HG03135 (cell line): Measurements from ENCODE around the gene PCDHB4.
"Not testable (repeated sequence)": the region's sequence is repeated elsewhere in the genome, so short reads cannot be mapped to it uniquely, and the experiment has no call there.

ENCODE experiments used
- ATAC-seq: cut with Tn5 transposase; IDR thresholded peaks from one replicate; pipeline ENCODE4 v1.9.1; 2021; ENCODE audit warnings: mild to moderate bottlenecking, moderate library complexity; ENCODE audit not compliant: unreplicated experiment

Gene PCDHB4

GRCh38 chr5:141121563-141121962 lies at the start of gene PCDHB4:
PCDHB4 (plus strand) TSS chr5:141121818; CDS start chr5:141121999, 181 bp downstream.
- no peak for ATAC-seq

DNA sequence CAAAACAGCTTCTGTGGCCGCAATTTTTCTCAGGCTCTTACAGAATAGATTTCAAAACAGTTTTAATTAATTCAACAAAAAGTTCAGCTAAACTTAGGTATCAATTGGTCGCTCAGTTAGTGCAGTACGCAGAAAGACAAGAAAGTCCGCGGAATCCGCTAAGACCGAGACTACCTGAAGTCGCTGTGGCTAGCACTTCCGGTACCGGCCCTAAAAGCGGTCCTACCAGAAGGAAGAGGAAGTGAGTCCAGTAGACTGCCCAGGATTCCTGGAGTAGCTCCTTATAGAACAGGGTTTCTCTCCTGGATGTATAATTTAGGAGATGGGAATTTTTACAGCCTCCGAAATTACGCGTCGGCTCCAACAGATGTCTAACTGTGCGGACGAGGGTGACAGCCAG lies 43.8 kb upstream of the PCDHB4 start:
- no peak for ATAC-seq

- no peak for ATAC-seq
Observed at GRCh38 chr5:141082228-141082627, 39.4 kb upstream of the PCDHB4 start.

DNA sequence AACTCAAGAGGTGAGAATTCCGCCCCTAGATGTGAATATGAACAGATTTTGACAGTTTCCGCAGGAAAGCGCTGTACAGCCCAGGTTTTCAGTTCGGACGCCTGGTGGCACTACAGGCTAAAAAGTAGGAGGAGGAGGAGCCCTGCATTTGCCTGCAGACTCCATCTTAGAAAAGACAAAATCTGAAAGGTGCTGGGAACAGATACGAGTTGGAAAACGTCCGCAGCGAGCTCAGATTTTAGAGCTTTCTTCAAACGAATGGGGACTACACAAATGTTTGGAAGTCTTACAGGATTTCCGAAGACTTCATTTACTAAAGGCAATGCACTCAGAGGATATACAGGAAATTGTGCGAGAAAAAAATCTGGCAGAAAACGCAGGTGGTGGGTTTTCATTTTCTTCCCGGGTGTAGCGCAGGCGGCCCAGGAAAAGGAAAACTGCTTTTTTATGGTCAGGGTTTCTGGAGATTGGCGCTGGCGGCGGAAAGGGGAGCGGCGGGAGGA lies 37.1 kb upstream of the PCDHB4 start:
- no peak for ATAC-seq

DNA sequence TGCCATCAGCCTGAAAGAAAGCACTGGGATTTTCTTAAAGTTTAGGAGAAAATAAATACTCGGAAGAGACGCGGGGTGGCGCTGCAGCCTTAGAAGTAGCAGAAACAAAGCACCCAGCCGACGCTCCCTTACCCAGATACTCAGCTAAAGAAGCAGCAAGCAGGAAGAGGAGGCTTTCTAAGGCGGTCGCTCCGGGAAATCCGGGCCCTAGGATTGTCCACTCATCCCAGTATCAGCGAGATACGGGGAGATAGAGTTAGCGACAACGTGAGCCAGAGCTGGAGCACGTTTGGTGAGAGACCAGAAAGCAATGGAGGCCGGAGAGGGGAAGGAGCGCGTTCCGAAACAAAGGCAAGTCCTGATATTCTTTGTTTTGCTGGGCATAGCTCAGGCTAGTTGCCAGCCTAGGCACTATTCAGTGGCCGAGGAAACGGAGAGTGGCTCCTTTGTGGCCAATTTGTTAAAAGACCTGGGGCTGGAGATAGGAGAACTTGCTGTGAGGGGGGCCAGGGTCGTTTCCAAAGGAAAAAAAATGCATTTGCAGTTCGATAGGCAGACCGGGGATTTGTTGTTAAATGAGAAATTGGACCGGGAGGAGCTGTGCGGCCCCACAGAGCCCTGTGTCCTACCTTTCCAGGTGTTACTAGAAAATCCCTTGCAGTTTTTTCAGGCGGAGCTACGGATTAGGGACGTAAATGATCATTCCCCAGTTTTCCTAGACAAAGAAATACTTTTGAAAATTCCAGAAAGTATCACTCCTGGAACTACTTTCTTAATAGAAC lies 26.9 kb upstream of the PCDHB4 start, which contains the start of gene PCDHB2:
Gene PCDHB2, plus strand, starts transcription at position 135 of the 782 bp plus-strand sequence. Its CDS starts 176 bp downstream, at position 311.
- ATAC-seq, result no peak

- ATAC-seq, result no peak
Observed at GRCh38 chr5:141095263-141095641, 26.4 kb upstream of the PCDHB4 start.

DNA sequence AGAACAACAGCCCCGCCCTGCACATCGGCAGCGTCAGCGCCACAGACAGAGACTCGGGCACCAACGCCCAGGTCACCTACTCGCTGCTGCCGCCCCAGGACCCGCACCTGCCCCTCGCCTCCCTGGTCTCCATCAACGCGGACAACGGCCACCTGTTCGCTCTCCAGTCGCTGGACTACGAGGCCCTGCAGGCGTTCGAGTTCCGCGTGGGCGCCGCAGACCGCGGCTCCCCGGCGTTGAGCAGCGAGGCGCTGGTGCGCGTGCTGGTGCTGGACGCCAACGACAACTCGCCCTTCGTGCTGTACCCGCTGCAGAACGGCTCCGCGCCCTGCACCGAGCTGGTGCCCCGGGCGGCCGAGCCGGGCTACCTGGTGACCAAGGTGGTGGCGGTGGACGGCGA lies 25.4 kb upstream of the PCDHB4 start:
- ATAC-seq, result not testable (repeated sequence)

GRCh38 chr5:141096586-141096985 lies 25.0 kb upstream of the PCDHB4 start:
- not testable (repeated sequence) for ATAC-seq

DNA sequence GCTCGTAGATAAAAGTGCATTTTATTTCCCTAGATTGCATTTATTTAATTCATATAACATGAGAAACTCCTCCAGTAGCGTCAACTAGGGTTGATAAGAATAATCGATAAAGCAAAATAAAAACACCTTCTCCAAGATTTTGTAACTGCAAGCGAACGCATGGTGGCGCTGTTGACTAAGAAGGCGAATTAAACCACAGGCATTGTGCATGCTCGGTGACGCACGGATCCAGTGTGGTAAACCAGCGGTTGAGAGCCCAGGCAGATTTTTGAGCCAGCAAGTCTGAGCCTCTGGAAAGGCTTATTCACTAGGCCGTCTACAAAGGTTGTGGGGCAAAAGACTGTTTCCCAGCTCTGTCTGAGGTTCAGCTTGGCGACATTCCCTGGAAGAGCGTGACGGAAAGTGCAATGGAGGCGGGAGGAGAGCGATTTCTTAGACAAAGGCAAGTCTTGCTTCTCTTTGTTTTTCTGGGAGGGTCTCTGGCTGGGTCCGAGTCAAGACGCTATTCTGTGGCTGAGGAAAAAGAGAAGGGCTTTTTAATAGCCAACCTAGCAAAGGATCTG lies 21.3 kb upstream of the PCDHB4 start, which contains the start of gene PCDHB3:
Gene PCDHB3, plus strand, starts transcription at position 231 of the 563 bp plus-strand sequence. Its CDS starts 177 bp downstream, at position 408.
- no peak for ATAC-seq

GRCh38 chr5:141101059-141101458 lies 20.6 kb upstream of the PCDHB4 start:
- ATAC-seq, result no peak

- ATAC-seq, result not testable (repeated sequence)
Observed at GRCh38 chr5:141102070-141102469, 19.5 kb upstream of the PCDHB4 start.

DNA sequence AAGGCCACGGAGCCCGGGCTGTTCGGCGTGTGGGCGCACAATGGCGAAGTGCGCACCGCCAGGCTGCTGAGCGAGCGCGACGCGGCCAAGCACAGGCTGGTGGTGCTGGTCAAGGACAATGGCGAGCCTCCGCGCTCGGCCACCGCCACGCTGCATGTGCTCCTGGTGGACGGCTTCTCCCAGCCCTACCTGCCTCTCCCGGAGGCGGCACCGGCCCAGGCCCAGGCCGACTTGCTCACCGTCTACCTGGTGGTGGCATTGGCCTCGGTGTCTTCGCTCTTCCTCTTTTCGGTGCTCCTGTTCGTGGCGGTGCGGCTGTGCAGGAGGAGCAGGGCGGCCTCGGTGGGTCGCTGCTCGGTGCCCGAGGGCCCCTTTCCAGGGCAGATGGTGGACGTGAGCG lies 19.1 kb upstream of the PCDHB4 start:
- ATAC-seq, result not testable (repeated sequence)

- no peak for ATAC-seq
Observed at GRCh38 chr5:141105350-141105749, 16.3 kb upstream of the PCDHB4 start.

DNA sequence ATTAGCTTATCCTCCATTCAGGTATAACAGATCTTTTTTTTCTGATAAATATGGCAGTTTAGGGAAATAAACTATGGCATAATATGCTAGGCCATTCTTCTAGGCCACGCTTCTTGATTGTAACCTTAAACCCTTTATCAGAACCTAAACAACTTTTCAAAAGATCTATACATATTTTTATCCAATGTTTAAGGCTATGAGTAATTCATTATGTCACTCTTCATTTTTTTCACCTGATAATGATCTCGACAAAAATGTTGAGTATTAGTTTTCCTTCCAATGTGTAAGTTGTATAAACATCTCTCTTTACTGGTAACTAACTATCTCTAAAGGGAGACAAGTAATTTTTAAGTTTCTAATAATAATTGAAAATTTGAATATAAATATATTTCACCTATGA lies 2.4 kb upstream of the PCDHB4 start:
- no peak for ATAC-seq

- no peak for ATAC-seq
Observed at GRCh38 chr5:141121985-141122384, 367 bp downstream of the PCDHB4 start.

DNA sequence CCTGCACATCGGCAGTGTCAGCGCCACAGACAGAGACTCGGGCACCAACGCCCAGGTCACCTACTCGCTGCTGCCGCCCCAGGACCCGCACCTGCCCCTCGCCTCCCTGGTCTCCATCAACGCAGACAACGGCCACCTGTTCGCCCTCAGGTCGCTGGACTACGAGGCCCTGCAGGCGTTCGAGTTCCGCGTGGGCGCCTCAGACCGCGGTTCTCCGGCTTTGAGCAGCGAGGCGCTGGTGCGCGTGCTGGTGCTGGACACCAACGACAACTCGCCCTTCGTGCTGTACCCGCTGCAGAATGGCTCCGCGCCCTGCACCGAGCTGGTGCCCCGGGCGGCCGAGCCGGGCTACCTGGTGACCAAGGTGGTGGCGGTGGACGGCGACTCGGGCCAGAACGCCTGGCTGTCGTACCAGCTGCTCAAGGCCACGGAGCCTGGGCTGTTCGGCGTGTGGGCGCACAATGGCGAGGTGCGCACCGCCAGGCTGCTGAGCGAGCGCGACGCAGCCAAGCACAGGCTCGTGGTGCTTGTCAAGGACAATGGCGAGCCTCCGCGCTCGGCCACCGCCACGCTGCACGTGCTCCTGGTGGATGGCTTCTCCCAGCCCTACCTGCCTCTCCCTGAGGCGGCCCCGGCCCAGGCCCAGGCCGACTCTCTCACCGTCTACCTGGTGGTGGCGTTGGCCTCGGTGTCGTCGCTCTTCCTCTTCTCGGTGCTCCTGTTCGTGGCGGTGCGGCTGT lies 1.9 kb downstream of the PCDHB4 start:
- not testable (repeated sequence) for ATAC-seq

DNA sequence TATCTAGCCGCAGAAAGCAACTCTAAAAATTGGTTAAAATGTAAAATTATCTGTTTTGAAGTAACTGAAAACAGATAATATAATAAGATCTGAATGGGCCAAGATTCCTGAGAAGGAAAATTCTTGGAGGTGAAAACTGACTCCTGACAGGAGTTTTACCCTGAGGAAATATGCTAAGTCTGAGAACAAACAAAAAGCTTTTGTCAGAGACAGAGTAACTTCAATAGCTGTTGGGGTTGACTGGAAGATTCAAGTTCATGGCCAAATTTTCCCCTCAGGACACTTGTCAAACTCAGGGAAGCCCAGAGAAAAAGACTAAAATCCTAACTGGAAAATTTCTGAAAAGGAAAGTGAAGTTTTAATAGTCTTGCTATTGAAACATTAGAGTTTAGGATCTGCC lies 5.7 kb downstream of the PCDHB4 start:
- no peak for ATAC-seq

DNA sequence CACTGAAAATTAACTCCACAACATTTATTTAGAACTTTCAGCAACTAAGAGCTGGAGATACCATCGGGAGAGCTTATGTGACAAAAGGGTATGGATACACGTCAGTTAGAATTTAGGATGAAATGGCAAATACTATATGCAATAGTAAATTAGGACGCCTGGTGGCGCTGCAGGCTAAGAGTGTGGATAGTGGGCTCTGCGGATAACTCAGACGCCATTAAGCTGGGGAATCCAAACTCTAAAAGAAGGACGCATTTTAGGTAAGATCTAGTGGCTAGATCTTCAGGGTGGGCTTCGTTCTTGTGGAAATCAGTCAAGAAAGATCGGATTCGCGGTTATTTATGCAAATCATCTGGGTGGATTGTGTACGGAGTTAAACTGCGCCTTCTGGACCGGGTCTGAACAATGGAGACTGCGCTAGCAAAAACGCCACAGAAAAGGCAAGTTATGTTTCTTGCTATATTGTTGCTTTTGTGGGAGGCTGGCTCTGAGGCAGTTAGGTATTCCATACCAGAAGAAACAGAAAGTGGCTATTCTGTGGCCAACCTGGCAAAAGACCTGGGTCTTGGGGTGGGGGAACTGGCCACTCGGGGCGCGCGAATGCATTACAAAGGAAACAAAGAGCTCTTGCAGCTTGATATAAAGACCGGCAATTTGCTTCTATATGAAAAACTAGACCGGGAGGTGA lies 13.6 kb downstream of the PCDHB4 start, which contains the start of gene PCDHB5:
Gene PCDHB5, plus strand, starts transcription at position 177 of the 688 bp plus-strand sequence. Its CDS starts 229 bp downstream, at position 406.
- ATAC-seq, result no peak

DNA sequence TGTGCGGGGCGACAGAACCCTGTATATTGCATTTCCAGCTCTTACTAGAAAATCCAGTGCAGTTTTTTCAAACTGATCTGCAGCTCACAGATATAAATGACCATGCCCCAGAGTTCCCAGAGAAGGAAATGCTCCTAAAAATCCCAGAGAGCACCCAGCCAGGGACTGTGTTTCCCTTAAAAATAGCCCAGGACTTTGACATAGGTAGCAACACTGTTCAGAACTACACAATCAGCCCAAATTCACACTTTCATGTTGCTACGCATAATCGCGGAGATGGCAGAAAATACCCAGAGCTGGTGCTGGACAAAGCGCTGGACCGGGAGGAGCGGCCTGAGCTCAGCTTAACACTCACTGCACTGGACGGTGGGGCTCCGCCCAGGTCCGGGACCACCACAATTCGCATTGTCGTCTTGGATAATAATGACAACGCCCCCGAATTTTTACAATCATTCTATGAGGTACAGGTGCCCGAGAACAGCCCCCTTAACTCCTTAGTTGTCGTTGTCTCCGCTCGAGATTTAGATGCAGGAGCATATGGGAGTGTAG lies 14.2 kb downstream of the PCDHB4 start:
- no peak for ATAC-seq

- not testable (repeated sequence) for ATAC-seq
Observed at GRCh38 chr5:141137346-141137745, 15.7 kb downstream of the PCDHB4 start.
